K562 (cell line): ENCODE data around the gene TMEM120B. TPM values are rescaled to one million over a fixed set of nuclear protein-coding genes. Genes with fewer than 3 reads are reported as not detected.
A peak's percentile ranks its signal among the peaks of the same experiment; 100 is the strongest.

Experiments
- CBX2 ChIP-seq: fragments of 200-600 bp; sonication (generic); IDR thresholded peaks from one replicate; pipeline ENCODE4 v1.6.1; 2012; ENCODE audit warnings: mild to moderate bottlenecking, low read length, inconsistent platforms; ENCODE audit not compliant: insufficient read depth, poor library complexity, severe bottlenecking
- CREB1 ChIP-seq, 2 experiments: sonication (generic) in 1 of 2; formaldehyde crosslinking in 1 of 2; IDR thresholded peaks; 2 replicates each; pipeline versions ENCODE4 v1.6.1 to v1.8.0; 2012 to 2022; ENCODE audit warnings: inconsistent platforms in 1 of 2, mild to moderate bottlenecking in 1 of 2, missing genetic modification reagents in 1 of 2, moderate library complexity in 1 of 2
- CTBP1 ChIP-seq: fragments of 450-650 bp; IDR thresholded peaks from 2 replicates; pipeline ENCODE4 v1.6.1; 2016; ENCODE audit warnings: borderline replicate concordance
- DACH1 ChIP-seq: fragments of 450-650 bp; IDR thresholded peaks from 2 replicates; pipeline ENCODE4 v1.6.1; 2018; ENCODE audit not compliant: partially characterized antibody
- EGR1 ChIP-seq: fragments of 450-650 bp; conservative IDR thresholded peaks from 2 replicates; pipeline ENCODE4 v1.6.1; 2017; ENCODE audit warnings: mild to moderate bottlenecking
- HCFC1 ChIP-seq: IDR thresholded peaks from 2 replicates; pipeline ENCODE4 v1.6.1; 2012; ENCODE audit warnings: low read depth, low read length, improper control_type of control experiment
- LEF1 ChIP-seq: fragments of 450-650 bp; IDR thresholded peaks from 2 replicates; pipeline ENCODE4 v1.6.1; 2016; ENCODE audit warnings: mild to moderate bottlenecking
- MAZ ChIP-seq, 2 experiments: fragments of 450-650 bp in 1 of 2; sonication (generic) in 1 of 2; formaldehyde crosslinking; IDR thresholded peaks in 1 of 2; conservative IDR thresholded peaks in 1 of 2; 2 replicates each; pipeline versions ENCODE4 v1.4.0 to v1.5.0; 2020; ENCODE audit warnings: mild to moderate bottlenecking in 1 of 2, missing genetic modification reagents in 1 of 2
- RAD21 ChIP-seq, 2 experiments: fragments of 250-450 bp in 1 of 2; fragments of 450-650 bp in 1 of 2; sonication (Bioruptor Pico) in 1 of 2; formaldehyde crosslinking in 1 of 2; IDR thresholded peaks in 1 of 2; conservative IDR thresholded peaks in 1 of 2; 2 replicates each; pipeline versions ENCODE4 v1.4.0 to v1.8.0; 2020 to 2022; ENCODE audit warnings: mild to moderate bottlenecking in 2 of 2, moderate library complexity in 1 of 2
- YY1 ChIP-seq, 3 experiments: IDR thresholded peaks; 2 replicates each; pipeline ENCODE4 v1.6.1; 2011; ENCODE audit warnings: low read length in 2 of 3, mild to moderate bottlenecking in 2 of 3, moderate library complexity in 2 of 3, borderline replicate concordance in 1 of 3, control low read depth in 1 of 3, low read depth in 1 of 3; ENCODE audit not compliant: insufficient read depth in 3 of 3, insufficient replicate concordance in 2 of 3, control insufficient read depth in 1 of 3, insufficient read length in 1 of 3; ENCODE audit errors: extremely low read depth in 1 of 3
- ZNF695 ChIP-seq: fragments of 450-650 bp; formaldehyde crosslinking; IDR thresholded peaks from 2 replicates; pipeline ENCODE4 v1.4.0; 2020; ENCODE audit warnings: mild to moderate bottlenecking, moderate library complexity
- ZNF764 ChIP-seq: fragments of 250-450 bp; sonication (Bioruptor Pico); IDR thresholded peaks from 2 replicates; pipeline ENCODE4 v1.4.0; 2020; ENCODE audit warnings: low read depth, mild to moderate bottlenecking, moderate library complexity
- polyA plus RNA-seq, 8 experiments: library from polyadenylated mRNA; depleted of rRNA in 4 of 8; stranded (reverse) in 5 of 8; unstranded in 3 of 8; fragments of >200 nt; fragmentation: Nextera tagmentation in 2 of 8; fragmentation: Illumina TruSeq in 1 of 8; extraction: Ambion mirVana in 2 of 8; extraction: Trizol in 1 of 8; gene quantifications; 2 replicates each; pipeline versions ENCODE4 v1.2.1 to v1.2.3, GENCODE V29; 2011 to 2014; ENCODE audit warnings: inconsistent platforms in 1 of 8, missing spikeins in 1 of 8
- total RNA-seq, 7 experiments: library from RNA; depleted of rRNA in 6 of 7; stranded (reverse); fragments of >200 nt in 6 of 7; fragmentation: Illumina TruSeq in 2 of 7; extraction: Trizol in 2 of 7; gene quantifications; 2 replicates each; pipeline versions ENCODE4 v1.2.1 to v1.2.3, GENCODE V29; 2011 to 2021; ENCODE audit warnings: low replicate concordance in 1 of 7
- TF ChIP-seq, protein P1 (sequence below), 3 experiments: fragments of 200-800 bp in 1 of 3; fragments of 250-450 bp in 1 of 3; fragments of 450-650 bp in 1 of 3; sonication (Bioruptor Pico) in 1 of 3; sonication (Bioruptor generic) in 1 of 3; formaldehyde crosslinking in 1 of 3; IDR thresholded peaks; 2 replicates each; pipeline versions ENCODE4 v1.6.1 to v1.8.0; 2016 to 2022; ENCODE audit warnings: mild to moderate bottlenecking in 2 of 3, missing genetic modification characterization in 2 of 3, missing compliant biosample characterization in 1 of 3, moderate library complexity in 1 of 3
- TF ChIP-seq, protein P2 (sequence below): sonication (generic); formaldehyde crosslinking; IDR thresholded peaks from 2 replicates; pipeline ENCODE4 v1.8.0; 2023; ENCODE audit warnings: mild to moderate bottlenecking, missing genetic modification reagents
- TF ChIP-seq, protein P3 (sequence below): sonication (generic); formaldehyde crosslinking; IDR thresholded peaks from 2 replicates; pipeline ENCODE4 v1.9.0; 2022; ENCODE audit warnings: mild to moderate bottlenecking, missing genetic modification reagents
- TF ChIP-seq, protein P4 (sequence below): sonication (generic); formaldehyde crosslinking; IDR thresholded peaks from 2 replicates; pipeline ENCODE4 v1.5.0; 2020; ENCODE audit warnings: missing genetic modification reagents

The TMEM120B gene
- total and polyA plus RNA-seq, 9 of the 15 experiments (the other 6 are each of a cell fraction or from before 2014, with no cell fraction given), result 1.7 to 18.6 (median 7.4) TPM

DNA sequence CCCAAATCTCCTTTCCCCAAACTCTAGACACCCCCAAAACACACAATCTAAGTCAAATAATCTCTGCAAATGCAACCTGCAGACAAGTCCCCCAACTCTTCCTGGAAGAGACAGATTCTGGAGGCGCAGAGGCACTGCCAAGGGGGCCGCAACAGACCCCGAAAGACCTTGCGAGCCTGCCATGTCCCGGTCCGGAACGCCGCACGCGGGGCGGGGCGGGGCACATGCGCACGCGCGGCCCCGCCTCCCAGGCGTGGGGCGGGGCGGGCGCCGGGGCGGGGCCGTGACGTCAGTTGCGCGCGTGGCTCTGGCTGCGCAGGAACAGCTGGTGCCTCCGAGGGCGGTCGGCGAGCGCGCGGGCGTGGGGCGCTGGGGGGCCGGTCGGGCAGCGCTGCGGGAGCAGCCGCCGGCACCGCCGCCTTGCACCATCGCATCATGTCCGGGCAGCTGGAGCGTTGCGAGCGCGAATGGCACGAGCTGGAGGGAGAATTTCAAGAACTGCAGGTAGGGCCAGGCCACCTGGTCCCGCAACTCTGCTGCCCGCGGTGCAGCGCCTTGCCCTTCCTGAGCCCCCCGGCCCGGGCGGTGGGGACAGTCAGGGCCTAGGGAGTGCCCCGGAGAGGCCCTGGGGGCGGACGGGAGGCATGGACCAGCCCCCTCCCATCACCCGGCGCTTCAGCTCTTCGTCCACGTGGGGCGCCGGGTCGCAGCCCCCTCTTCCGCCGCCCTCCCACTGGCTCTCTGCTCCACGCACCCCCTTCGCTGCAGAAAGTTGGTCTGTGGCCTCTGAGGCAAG is at the start of gene TMEM120B (continued):
- TF ChIP-seq, protein P1, sequence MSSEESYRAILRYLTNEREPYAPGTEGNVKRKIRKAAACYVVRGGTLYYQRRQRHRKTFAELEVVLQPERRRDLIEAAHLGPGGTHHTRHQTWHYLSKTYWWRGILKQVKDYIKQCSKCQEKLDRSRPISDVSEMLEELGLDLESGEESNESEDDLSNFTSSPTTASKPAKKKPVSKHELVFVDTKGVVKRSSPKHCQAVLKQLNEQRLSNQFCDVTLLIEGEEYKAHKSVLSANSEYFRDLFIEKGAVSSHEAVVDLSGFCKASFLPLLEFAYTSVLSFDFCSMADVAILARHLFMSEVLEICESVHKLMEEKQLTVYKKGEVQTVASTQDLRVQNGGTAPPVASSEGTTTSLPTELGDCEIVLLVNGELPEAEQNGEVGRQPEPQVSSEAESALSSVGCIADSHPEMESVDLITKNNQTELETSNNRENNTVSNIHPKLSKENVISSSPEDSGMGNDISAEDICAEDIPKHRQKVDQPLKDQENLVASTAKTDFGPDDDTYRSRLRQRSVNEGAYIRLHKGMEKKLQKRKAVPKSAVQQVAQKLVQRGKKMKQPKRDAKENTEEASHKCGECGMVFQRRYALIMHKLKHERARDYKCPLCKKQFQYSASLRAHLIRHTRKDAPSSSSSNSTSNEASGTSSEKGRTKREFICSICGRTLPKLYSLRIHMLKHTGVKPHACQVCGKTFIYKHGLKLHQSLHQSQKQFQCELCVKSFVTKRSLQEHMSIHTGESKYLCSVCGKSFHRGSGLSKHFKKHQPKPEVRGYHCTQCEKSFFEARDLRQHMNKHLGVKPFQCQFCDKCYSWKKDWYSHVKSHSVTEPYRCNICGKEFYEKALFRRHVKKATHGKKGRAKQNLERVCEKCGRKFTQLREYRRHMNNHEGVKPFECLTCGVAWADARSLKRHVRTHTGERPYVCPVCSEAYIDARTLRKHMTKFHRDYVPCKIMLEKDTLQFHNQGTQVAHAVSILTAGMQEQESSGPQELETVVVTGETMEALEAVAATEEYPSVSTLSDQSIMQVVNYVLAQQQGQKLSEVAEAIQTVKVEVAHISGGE (CRISPR knock-in tag; IDR thresholded peaks at IDR 0.05), result 0 out of 6 replicates have a peak, but pooled peaks of 1 of the 3 experiments have one; percentile 26
- no peak for TF ChIP-seq LEF1
- TF ChIP-seq EGR1, result peak; percentile 31; the same call in 1 of the 2 replicates
- no peak for TF ChIP-seq ZNF695 (CRISPR knock-in tag)
- TF ChIP-seq HCFC1, result 0 out of 2 replicates have a peak, but pooled peaks have one; percentile 9
- TF ChIP-seq, protein P2, sequence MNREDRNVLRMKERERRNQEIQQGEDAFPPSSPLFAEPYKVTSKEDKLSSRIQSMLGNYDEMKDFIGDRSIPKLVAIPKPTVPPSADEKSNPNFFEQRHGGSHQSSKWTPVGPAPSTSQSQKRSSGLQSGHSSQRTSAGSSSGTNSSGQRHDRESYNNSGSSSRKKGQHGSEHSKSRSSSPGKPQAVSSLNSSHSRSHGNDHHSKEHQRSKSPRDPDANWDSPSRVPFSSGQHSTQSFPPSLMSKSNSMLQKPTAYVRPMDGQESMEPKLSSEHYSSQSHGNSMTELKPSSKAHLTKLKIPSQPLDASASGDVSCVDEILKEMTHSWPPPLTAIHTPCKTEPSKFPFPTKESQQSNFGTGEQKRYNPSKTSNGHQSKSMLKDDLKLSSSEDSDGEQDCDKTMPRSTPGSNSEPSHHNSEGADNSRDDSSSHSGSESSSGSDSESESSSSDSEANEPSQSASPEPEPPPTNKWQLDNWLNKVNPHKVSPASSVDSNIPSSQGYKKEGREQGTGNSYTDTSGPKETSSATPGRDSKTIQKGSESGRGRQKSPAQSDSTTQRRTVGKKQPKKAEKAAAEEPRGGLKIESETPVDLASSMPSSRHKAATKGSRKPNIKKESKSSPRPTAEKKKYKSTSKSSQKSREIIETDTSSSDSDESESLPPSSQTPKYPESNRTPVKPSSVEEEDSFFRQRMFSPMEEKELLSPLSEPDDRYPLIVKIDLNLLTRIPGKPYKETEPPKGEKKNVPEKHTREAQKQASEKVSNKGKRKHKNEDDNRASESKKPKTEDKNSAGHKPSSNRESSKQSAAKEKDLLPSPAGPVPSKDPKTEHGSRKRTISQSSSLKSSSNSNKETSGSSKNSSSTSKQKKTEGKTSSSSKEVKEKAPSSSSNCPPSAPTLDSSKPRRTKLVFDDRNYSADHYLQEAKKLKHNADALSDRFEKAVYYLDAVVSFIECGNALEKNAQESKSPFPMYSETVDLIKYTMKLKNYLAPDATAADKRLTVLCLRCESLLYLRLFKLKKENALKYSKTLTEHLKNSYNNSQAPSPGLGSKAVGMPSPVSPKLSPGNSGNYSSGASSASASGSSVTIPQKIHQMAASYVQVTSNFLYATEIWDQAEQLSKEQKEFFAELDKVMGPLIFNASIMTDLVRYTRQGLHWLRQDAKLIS, result no peak; the same call in 1 of the 2 replicates
- TF ChIP-seq MAZ (CRISPR knock-in tag; conservative IDR thresholded peaks at IDR 0.05 in 1 of 2, IDR thresholded peaks at IDR 0.05 in 1 of 2), result peak; percentile 41 to 46; a peak in 3 of 4 replicates
- no peak for TF ChIP-seq RAD21 (CRISPR knock-in tag; conservative IDR thresholded peaks at IDR 0.05 in 1 of 2, IDR thresholded peaks at IDR 0.05 in 1 of 2)
- no peak for TF ChIP-seq CBX2
- TF ChIP-seq ZNF764, result no peak
- TF ChIP-seq YY1 (IDR thresholded peaks at IDR 0.05; ENCODE audit: borderline replicate concordance in 1 of 3, control insufficient read depth in 1 of 3, extremely low read depth in 1 of 3, insufficient read depth in 3 of 3, insufficient read length in 1 of 3, insufficient replicate concordance in 2 of 3, low read depth in 1 of 3, low read length in 2 of 3), result peak in 2 of 3 experiments; percentile 80 to 86
- TF ChIP-seq DACH1, result no peak
- TF ChIP-seq, protein P3, sequence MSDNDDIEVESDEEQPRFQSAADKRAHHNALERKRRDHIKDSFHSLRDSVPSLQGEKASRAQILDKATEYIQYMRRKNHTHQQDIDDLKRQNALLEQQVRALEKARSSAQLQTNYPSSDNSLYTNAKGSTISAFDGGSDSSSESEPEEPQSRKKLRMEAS (CRISPR knock-in tag), result peak; percentile 72
- peak; percentile 18; the same call in 1 of the 2 replicates for TF ChIP-seq CTBP1
- peak; percentile 78 for TF ChIP-seq CREB1 (IDR thresholded peaks at IDR 0.05)
- peak; percentile 74 for TF ChIP-seq CREB1 (CRISPR knock-in tag; IDR thresholded peaks at IDR 0.05)
- TF ChIP-seq, protein P4, sequence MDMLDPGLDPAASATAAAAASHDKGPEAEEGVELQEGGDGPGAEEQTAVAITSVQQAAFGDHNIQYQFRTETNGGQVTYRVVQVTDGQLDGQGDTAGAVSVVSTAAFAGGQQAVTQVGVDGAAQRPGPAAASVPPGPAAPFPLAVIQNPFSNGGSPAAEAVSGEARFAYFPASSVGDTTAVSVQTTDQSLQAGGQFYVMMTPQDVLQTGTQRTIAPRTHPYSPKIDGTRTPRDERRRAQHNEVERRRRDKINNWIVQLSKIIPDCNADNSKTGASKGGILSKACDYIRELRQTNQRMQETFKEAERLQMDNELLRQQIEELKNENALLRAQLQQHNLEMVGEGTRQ (CRISPR knock-in tag), result peak; percentile 33; the same call in 1 of the 2 replicates
